ENCODE measurements around the gene SPTBN1. TPM values are rescaled to one million over a fixed set of nuclear protein-coding genes. Genes with fewer than 3 reads are reported as not detected.

SPTBN1 gene
- total RNA-seq, 4 donors from 2014 or later, result 353 to 606 (median 498) TPM

- H3K27ac ChIP-seq, result peak overlapping the region in 3 of 4 donors; percentile 42 to 52 (median 43)
- 34 to 37% methylated on average over 7 to 9 of the region's 9 CpGs for WGBS, 2 donors (ENCODE audit: low coverage in 1 of 2)
- no peaks in the 10 kb centered on the region for H3K9me3 ChIP-seq
- ATAC-seq, result no peak
- H3K27me3 ChIP-seq, result no peaks in the 10 kb centered on the region
- peaks cover 0 to 22% (median 3%) of the 10 kb centered on the region in 3 donors for H3K4me1 ChIP-seq
- no peaks in the 10 kb centered on the region for H3K36me3 ChIP-seq
- no peak overlapping the region for H3K4me3 ChIP-seq
- TF ChIP-seq EP300 (IDR thresholded peaks at IDR 0.05) (no peak), POLR2AphosphoS5 (IDR thresholded peaks at IDR 0.05) (no peak), POLR2A (IDR thresholded peaks at IDR 0.05) (no peak), CTCF (IDR thresholded peaks at IDR 0.05) (no peak)
Measured at GRCh38 chr2:54419855-54420523, 36.1 kb upstream of the SPTBN1 start.

- no peaks in the 10 kb centered on the region for H3K27me3 ChIP-seq
- no peak overlapping the region for H3K4me3 ChIP-seq
- WGBS, 2 donors (ENCODE audit: low coverage in 1 of 2), result 73 to 75% methylated on average over 2 of the region's 2 CpGs
- peaks cover 0 to 22% (median 3%) of the 10 kb centered on the region in 3 donors for H3K4me1 ChIP-seq
- TF ChIP-seq EP300 (IDR thresholded peaks at IDR 0.05) (no peak), POLR2AphosphoS5 (IDR thresholded peaks at IDR 0.05) (no peak), CTCF (IDR thresholded peaks at IDR 0.05) (no peak)
- no peaks in the 10 kb centered on the region for H3K36me3 ChIP-seq
- H3K27ac ChIP-seq, result peak overlapping the region in 1 of 4 donors; percentile 52
- ATAC-seq, result no peak
- no peaks in the 10 kb centered on the region for H3K9me3 ChIP-seq
Measured at GRCh38 chr2:54420524-54421172, 35.5 kb upstream of the SPTBN1 start.

- 71 to 80% methylated on average over 2 to 10 of the region's 10 CpGs for WGBS, 2 donors (ENCODE audit: low coverage in 1 of 2)
Measured at GRCh38 chr2:54422072-54422581, 34.0 kb upstream of the SPTBN1 start.

GRCh38 chr2:54423213-54423612, 32.9 kb upstream of the SPTBN1 start:
- TF ChIP-seq EP300 (IDR thresholded peaks at IDR 0.05) (no peak), POLR2AphosphoS5 (IDR thresholded peaks at IDR 0.05) (no peak), CTCF (IDR thresholded peaks at IDR 0.05) (no peak), POLR2A (IDR thresholded peaks at IDR 0.05) (no peak)
- H3K27ac ChIP-seq, result no peak overlapping the region
- 62 to 75% methylated on average over 2 of the region's 2 CpGs for WGBS, 2 donors (ENCODE audit: low coverage in 1 of 2)
- no peaks in the 10 kb centered on the region for H3K9me3 ChIP-seq
- no peak for ATAC-seq
- H3K27me3 ChIP-seq, result no peaks in the 10 kb centered on the region
- peaks cover under 1 to 33% (median 10%) of the 10 kb centered on the region in 3 donors for H3K4me1 ChIP-seq
- no peaks in the 10 kb centered on the region for H3K36me3 ChIP-seq
- no peak overlapping the region for H3K4me3 ChIP-seq

More at GRCh38 chr2:54422072-54422581, 34.0 kb upstream of the SPTBN1 start:
- peaks cover 0 to 22% (median 3%) of the 10 kb centered on the region in 3 donors for H3K4me1 ChIP-seq
- H3K9me3 ChIP-seq, result no peaks in the 10 kb centered on the region
- TF ChIP-seq POLR2A (IDR thresholded peaks at IDR 0.05), result no peak
- TF ChIP-seq POLR2AphosphoS5 (IDR thresholded peaks at IDR 0.05), result no peak
- TF ChIP-seq EP300 (IDR thresholded peaks at IDR 0.05), result no peak
- ATAC-seq, result no peak
- no peaks in the 10 kb centered on the region for H3K27me3 ChIP-seq
- H3K27ac ChIP-seq, result no peak overlapping the region
- no peaks in the 10 kb centered on the region for H3K36me3 ChIP-seq
- no peak overlapping the region for H3K4me3 ChIP-seq

GRCh38 chr2:54424555-54425163, 31.5 kb upstream of the SPTBN1 start:
- TF ChIP-seq POLR2A (IDR thresholded peaks at IDR 0.05) (no peak), POLR2AphosphoS5 (IDR thresholded peaks at IDR 0.05) (no peak), CTCF (IDR thresholded peaks at IDR 0.05) (no peak)
- WGBS, 2 donors (ENCODE audit: low coverage in 1 of 2), result 80 to 83% methylated on average over 6 to 7 of the region's 7 CpGs
- peaks cover 9 to 43% (median 23%) of the 10 kb centered on the region in 3 donors for H3K4me1 ChIP-seq
- H3K27ac ChIP-seq, result no peak overlapping the region
- no peak for ATAC-seq
- H3K9me3 ChIP-seq, result no peaks in the 10 kb centered on the region
- no peaks in the 10 kb centered on the region for H3K27me3 ChIP-seq
- no peak overlapping the region for H3K4me3 ChIP-seq
- H3K36me3 ChIP-seq, result no peaks in the 10 kb centered on the region

All from gastroesophageal sphincter (tissue), 4 donors.